Fibroblast of villous mesenchyme (primary cell): ENCODE measurements around the gene PSMD1. TPM values are rescaled to one million over a fixed set of nuclear protein-coding genes. Genes with fewer than 3 reads are reported as not detected.

ENCODE experiments used
- DNase-seq: peaks from one replicate; pipeline ENCODE4 v3.0.0-alpha.2; 2010; ENCODE audit warnings: low read depth
- H3K4me3 ChIP-seq: 2 replicates; pipeline ENCODE4 v1.5.1; 2011; ENCODE audit warnings: low read depth, mild to moderate bottlenecking, low read length
- CTCF ChIP-seq: IDR thresholded peaks from 2 replicates; pipeline ENCODE4 v1.5.1; 2012; ENCODE audit warnings: low read depth, mild to moderate bottlenecking, low read length; ENCODE audit not compliant: insufficient read depth
- total RNA-seq: library from RNA; depleted of rRNA; stranded (reverse); fragments of >200 nt; gene quantifications from 2 replicates; pipeline ENCODE4 v1.2.3, GENCODE V29; 2012

The PSMD1 gene
- total RNA-seq: 116 and 153 TPM in 2 replicates

DNA sequence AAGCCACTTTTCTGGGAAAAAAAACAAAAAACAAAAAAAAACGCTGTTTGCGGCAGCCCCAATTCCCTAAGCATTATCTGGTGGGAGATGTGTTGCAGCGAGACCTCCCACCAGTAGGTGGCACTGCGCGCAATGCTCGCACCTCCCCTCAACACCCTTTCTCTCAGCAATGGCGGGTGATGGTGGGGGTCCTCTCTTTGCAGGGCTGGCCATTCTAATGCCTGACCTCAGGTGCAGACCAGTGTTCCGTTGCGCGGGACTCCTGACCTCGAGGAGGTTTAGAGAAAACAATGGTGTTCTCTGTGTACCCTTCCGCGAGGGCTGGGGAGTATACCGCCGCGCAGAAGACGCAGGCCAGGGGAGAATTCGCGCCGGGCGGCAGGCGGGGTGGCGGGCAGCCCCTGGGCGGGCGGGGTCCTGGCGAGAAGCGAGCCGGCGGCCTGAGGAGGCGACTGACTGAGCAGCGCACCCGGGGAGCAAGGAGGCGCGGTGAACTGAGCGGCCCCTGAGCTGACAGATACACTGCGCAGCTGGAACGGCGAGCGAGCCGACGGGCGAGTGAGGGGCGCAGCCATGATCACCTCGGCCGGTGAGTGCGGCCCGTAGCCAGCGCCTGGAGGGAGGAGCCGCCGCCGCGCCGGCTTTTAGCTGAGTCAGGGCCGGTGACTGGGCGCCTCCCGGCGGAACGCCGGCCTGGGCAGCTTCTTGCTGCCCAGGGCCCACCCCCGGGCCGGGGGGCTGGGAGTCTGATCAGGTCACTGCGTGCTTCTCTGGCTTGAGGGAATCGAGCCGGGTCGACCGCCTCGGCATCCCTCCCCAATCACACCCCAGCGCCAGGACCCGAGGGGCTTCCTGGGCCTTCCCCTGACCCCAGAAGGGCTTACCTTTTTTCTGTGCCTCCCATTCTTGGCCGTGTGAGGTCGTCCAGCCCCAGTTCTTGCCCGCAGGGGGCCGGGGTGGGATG, at the start of gene PSMD1:
Gene PSMD1 (plus strand): TSS at position 415 of the 964 bp plus-strand sequence. CDS start 159 bp downstream, at position 574.
- peak; percentile 97 for TF ChIP-seq CTCF
- peak; percentile 95 for DNase-seq
- peak within 1 kb of the TSS; percentile 70 for H3K4me3 ChIP-seq

DNA sequence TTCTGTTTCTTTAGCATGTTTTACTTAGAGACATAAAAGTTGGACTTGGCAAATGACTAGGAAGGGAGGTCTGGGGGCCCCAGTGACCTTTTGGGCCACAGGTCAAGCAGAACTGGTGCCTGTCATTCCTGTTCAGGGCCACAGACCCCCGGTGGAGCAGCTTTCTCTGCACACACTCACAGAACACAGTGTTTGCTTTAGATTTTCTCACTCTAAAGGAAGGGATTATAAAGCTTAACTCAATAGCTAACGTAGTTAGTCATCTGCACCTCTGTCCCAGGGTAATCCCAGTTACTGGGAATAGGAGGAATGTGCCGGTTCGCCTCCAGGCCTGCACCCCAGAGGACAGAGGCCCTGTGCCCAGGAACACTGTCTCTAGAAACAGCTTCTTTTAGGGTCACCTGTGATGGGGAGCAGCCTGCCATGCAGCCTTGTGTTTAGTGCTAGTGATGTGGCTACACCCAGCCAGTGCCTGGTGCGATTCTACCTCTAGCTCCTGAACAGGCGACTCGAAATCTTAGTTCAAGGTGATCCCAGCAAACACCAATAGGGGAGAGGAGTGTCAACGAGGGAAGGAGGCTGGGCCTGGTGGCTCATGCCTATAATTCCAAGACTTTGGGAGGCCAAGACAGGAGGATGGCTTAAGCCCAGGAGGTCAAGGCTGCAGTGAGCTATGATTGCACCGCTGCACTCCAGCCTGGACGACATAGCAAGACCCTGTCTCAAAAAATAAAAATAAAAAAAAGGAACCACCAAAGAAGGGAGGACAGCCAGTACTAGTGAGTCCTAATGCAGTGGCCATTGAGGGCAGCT, 49.2 kb upstream of the PSMD1 start:
- no peak overlapping the region for H3K4me3 ChIP-seq
- TF ChIP-seq CTCF: no peak
- peak; percentile 30 for DNase-seq

- DNase-seq: no peak
- no peak overlapping the region for H3K4me3 ChIP-seq
- TF ChIP-seq CTCF: no peak
These were observed 48.5 kb upstream of the PSMD1 start for GRCh38 chr2:231008131-231008530.

DNA sequence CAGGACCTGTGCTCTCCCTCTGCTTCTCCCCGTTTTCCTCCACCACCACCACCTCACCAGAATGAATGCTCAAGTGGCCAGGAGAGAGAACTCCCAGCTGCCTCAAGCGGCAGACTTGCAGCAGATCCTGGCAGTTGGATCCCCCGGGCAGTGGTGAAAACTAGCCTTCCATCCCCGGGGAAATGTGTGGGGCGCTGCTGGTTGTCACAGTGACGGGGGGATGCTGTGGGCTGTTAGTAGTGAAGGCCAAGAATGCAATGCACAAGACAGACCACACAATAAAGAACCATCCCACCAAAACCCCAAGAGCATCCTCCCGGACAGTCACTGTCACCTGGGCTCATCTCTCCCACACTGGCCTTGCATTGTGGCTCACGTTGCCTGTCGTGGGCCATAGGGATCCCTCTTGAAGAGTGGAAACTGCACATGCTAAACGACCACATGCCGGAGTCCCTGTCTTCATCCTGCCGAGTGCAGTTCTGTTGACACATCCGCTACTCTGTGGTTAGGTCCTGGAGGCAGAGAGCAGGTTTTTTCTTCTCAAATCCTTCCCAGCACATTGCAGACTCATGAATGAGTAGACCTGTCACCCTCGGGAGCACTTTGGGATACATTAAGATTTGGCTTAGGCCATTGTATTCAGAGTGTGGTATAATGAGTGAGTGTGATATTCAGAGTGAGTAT, 47.3 kb upstream of the PSMD1 start:
- no peak overlapping the region for H3K4me3 ChIP-seq
- TF ChIP-seq CTCF: no peak
- DNase-seq: no peak

- no peak for TF ChIP-seq CTCF
- DNase-seq: no peak
- no peak overlapping the region for H3K4me3 ChIP-seq
These were observed 46.4 kb upstream of the PSMD1 start for GRCh38 chr2:231010201-231010730.

DNA sequence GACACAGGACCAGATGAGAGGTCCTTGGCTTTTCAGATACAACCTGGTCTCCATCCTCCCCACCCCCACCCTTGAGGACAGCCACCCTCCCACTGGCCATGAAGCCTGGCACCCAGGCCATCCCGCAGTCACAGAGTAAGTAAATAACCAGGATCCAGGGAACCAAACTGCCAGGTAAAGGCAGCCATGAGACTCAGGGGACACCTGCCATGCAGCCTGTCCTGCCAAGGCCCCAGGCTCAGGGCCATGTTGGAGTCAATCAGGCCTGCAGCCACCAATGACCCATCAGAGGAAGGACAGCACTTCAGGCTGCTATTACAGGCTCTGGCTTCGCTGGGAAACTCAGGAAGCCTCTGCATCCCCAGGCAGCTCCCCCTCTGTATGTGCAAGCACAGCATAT, 45.1 kb upstream of the PSMD1 start:
- no peak for DNase-seq
- TF ChIP-seq CTCF: no peak
- no peak overlapping the region for H3K4me3 ChIP-seq
